Measurements from ENCODE around the gene SNX25. TPM values are rescaled to one million over a fixed set of nuclear protein-coding genes. Genes with fewer than 3 reads are reported as not detected.
A peak's percentile ranks its signal among the peaks of the same experiment; 100 is the strongest.
"Not testable (repeated sequence)": the region's sequence is repeated elsewhere in the genome, so short reads cannot be mapped to it uniquely, and the experiment has no call there.

SNX25 gene
- total RNA-seq, 2 experiments from 2014 or later, result 16.2 to 16.9 TPM

- CTCF ChIA-PET; ATAC-seq; H3K4me3 Mint-ChIP-seq; H3K9me3 Mint-ChIP-seq (ENCODE audit: low read depth); H3K27me3 Mint-ChIP-seq; DNase-seq: not testable (repeated sequence)
- Mint-ChIP-seq H3K27ac (peak overlapping the region; percentile 58), H3K36me3 (peaks cover 35% of the 10 kb centered on the region), H3K4me1 (peaks cover 13% of the 10 kb centered on the region)
These were observed 108.1 kb downstream of the SNX25 start for GRCh38 chr4:185317462-185317861.

- Mint-ChIP-seq H3K27me3 (no peaks in the 10 kb centered on the region), H3K36me3 (peaks cover 34% of the 10 kb centered on the region), H3K4me1 (peaks cover 13% of the 10 kb centered on the region), H3K9me3 (ENCODE audit: low read depth) (no peaks in the 10 kb centered on the region), H3K4me3 (no peak overlapping the region), H3K27ac (no peak overlapping the region)
- DNase-seq, result no peak
- no peak for ATAC-seq
- CTCF ChIA-PET, result no interaction called here
These were observed 108.5 kb downstream of the SNX25 start for GRCh38 chr4:185317880-185318279.

GRCh38 chr4:185318679-185319078 lies 109.3 kb downstream of the SNX25 start:
- H3K4me3 Mint-ChIP-seq, result no peak overlapping the region
- H3K27me3 Mint-ChIP-seq, result no peaks in the 10 kb centered on the region
- DNase-seq (no peak), ATAC-seq (peak; percentile 58)
- H3K9me3 Mint-ChIP-seq (ENCODE audit: low read depth), result no peaks in the 10 kb centered on the region
- CTCF ChIA-PET, result interaction anchor here (0.7 kb wide), 1 partner anchor 9 kb away, joined by 3 read pairs; no protein-coding TSS in a partner anchor
- peaks cover 30% of the 10 kb centered on the region for H3K36me3 Mint-ChIP-seq
- peak overlapping the region; percentile 68 for H3K27ac Mint-ChIP-seq
- peaks cover 13% of the 10 kb centered on the region for H3K4me1 Mint-ChIP-seq

GRCh38 chr4:185322803-185323202 lies 113.4 kb downstream of the SNX25 start:
- no peak overlapping the region for H3K4me3 Mint-ChIP-seq
- H3K4me1 Mint-ChIP-seq, result peaks cover 11% of the 10 kb centered on the region
- CTCF ChIA-PET, result no interaction called here
- DNase-seq (no peak), ATAC-seq (no peak)
- peaks cover 10% of the 10 kb centered on the region for H3K36me3 Mint-ChIP-seq
- H3K27ac Mint-ChIP-seq, result no peak overlapping the region
- no peaks in the 10 kb centered on the region for H3K27me3 Mint-ChIP-seq
- no peaks in the 10 kb centered on the region for H3K9me3 Mint-ChIP-seq (ENCODE audit: low read depth)

GRCh38 chr4:185323606-185324005 lies 114.2 kb downstream of the SNX25 start:
- Mint-ChIP-seq H3K9me3 (ENCODE audit: low read depth) (no peaks in the 10 kb centered on the region), H3K4me3 (no peak overlapping the region), H3K4me1 (peaks cover 6% of the 10 kb centered on the region), H3K27me3 (no peaks in the 10 kb centered on the region), H3K36me3 (peaks cover 13% of the 10 kb centered on the region), H3K27ac (no peak overlapping the region)
- ATAC-seq (no peak), DNase-seq (no peak)
- CTCF ChIA-PET, result no interaction called here

- not testable (repeated sequence) for H3K27ac Mint-ChIP-seq
- peaks cover 15% of the 10 kb centered on the region for H3K36me3 Mint-ChIP-seq
These were observed 115.0 kb downstream of the SNX25 start for GRCh38 chr4:185324361-185324760.

GRCh38 chr4:185325721-185326120 lies 116.3 kb downstream of the SNX25 start:
- H3K9me3 Mint-ChIP-seq (ENCODE audit: low read depth); H3K4me3 Mint-ChIP-seq; H3K27me3 Mint-ChIP-seq; ATAC-seq; CTCF ChIA-PET; H3K4me1 Mint-ChIP-seq; DNase-seq; H3K27ac Mint-ChIP-seq: not testable (repeated sequence)
- peaks cover 14% of the 10 kb centered on the region for H3K36me3 Mint-ChIP-seq

More at GRCh38 chr4:185324361-185324760, 115.0 kb downstream of the SNX25 start:
- H3K27me3 Mint-ChIP-seq; H3K4me1 Mint-ChIP-seq; DNase-seq; H3K4me3 Mint-ChIP-seq; CTCF ChIA-PET; H3K9me3 Mint-ChIP-seq (ENCODE audit: low read depth); ATAC-seq: not testable (repeated sequence)

- Mint-ChIP-seq H3K4me1 (peaks cover 15% of the 10 kb centered on the region), H3K9me3 (ENCODE audit: low read depth) (no peaks in the 10 kb centered on the region), H3K36me3 (peaks cover 14% of the 10 kb centered on the region), H3K27me3 (no peaks in the 10 kb centered on the region), H3K4me3 (no peak overlapping the region), H3K27ac (no peak overlapping the region)
- no peak for DNase-seq
- ATAC-seq, result no peak
- CTCF ChIA-PET, result no interaction called here
These were observed 119.2 kb downstream of the SNX25 start for GRCh38 chr4:185328586-185328985.

GRCh38 chr4:185329879-185330510 lies 120.6 kb downstream of the SNX25 start:
- H3K27ac Mint-ChIP-seq; CTCF ChIA-PET; H3K4me3 Mint-ChIP-seq; DNase-seq; ATAC-seq; H3K27me3 Mint-ChIP-seq; H3K9me3 Mint-ChIP-seq (ENCODE audit: low read depth): not testable (repeated sequence)
- Mint-ChIP-seq H3K36me3 (peaks cover 12% of the 10 kb centered on the region), H3K4me1 (peaks cover 16% of the 10 kb centered on the region)

GRCh38 chr4:185332575-185333464 lies 123.4 kb downstream of the SNX25 start:
- DNase-seq (no peak), ATAC-seq (peak; percentile 49)
- Mint-ChIP-seq H3K9me3 (ENCODE audit: low read depth) (no peaks in the 10 kb centered on the region), H3K36me3 (peaks cover 17% of the 10 kb centered on the region), H3K4me1 (peaks cover 16% of the 10 kb centered on the region), H3K4me3 (no peak overlapping the region), H3K27ac (no peak overlapping the region), H3K27me3 (no peaks in the 10 kb centered on the region)
- CTCF ChIA-PET, result no interaction called here

- Mint-ChIP-seq H3K4me3 (no peak overlapping the region), H3K36me3 (peaks cover 20% of the 10 kb centered on the region), H3K27me3 (no peaks in the 10 kb centered on the region), H3K27ac (no peak overlapping the region), H3K4me1 (peaks cover 16% of the 10 kb centered on the region), H3K9me3 (ENCODE audit: low read depth) (peaks cover 2% of the 10 kb centered on the region)
- ATAC-seq (no peak), DNase-seq (no peak)
- CTCF ChIA-PET, result interaction anchor here (0.7 kb wide), 1 partner anchor 43 kb away, joined by 4 read pairs; no protein-coding TSS in a partner anchor
These were observed 124.9 kb downstream of the SNX25 start for GRCh38 chr4:185334326-185334725.

GRCh38 chr4:185335579-185335978 lies 126.2 kb downstream of the SNX25 start:
- ATAC-seq, result no peak
- Mint-ChIP-seq H3K36me3 (peaks cover 17% of the 10 kb centered on the region), H3K9me3 (ENCODE audit: low read depth) (peaks cover 2% of the 10 kb centered on the region), H3K27me3 (no peaks in the 10 kb centered on the region), H3K27ac (no peak overlapping the region), H3K4me1 (peaks cover 16% of the 10 kb centered on the region), H3K4me3 (no peak overlapping the region)
- CTCF ChIA-PET, result no interaction called here
- no peak for DNase-seq

- CTCF ChIA-PET, result no interaction called here
These were observed 130.5 kb downstream of the SNX25 start for GRCh38 chr4:185339941-185340340.

GRCh38 chr4:185341377-185341776 lies 132.0 kb downstream of the SNX25 start:
- Mint-ChIP-seq H3K9me3 (ENCODE audit: low read depth) (peaks cover 2% of the 10 kb centered on the region), H3K36me3 (peaks cover 25% of the 10 kb centered on the region), H3K27ac (peak overlapping the region; percentile 87), H3K4me3 (no peak overlapping the region), H3K4me1 (peaks cover 37% of the 10 kb centered on the region), H3K27me3 (no peaks in the 10 kb centered on the region)
- ATAC-seq, result no peak
- DNase-seq, result no peak
- CTCF ChIA-PET, result interaction anchor here (1.1 kb wide), 2 partner anchors 158 to 198 kb away, joined by 3 read pairs; partner anchors contain the start of gene SLC25A4

More at GRCh38 chr4:185339941-185340340, 130.5 kb downstream of the SNX25 start:
- no peak for ATAC-seq
- Mint-ChIP-seq H3K27ac (no peak overlapping the region), H3K27me3 (no peaks in the 10 kb centered on the region), H3K4me1 (peaks cover 33% of the 10 kb centered on the region), H3K36me3 (peaks cover 27% of the 10 kb centered on the region), H3K4me3 (no peak overlapping the region), H3K9me3 (ENCODE audit: low read depth) (peaks cover 2% of the 10 kb centered on the region)
- no peak for DNase-seq

Data from activated CD8-positive, alpha-beta memory T cell treated with anti-CD3 and anti-CD28 coated beads, Interleukin-2, amount 10 ng/mL, durations not matched to agents 7 days and 5 days (primary cell).